Hematopoietic multipotent progenitor cell treated with erythropoietin and hydrocortisone succinate and interleukin-3 and kit ligand, for 15 days (in vitro differentiated cells): Measurements from ENCODE around the gene ENGASE.
"Not testable (repeated sequence)": the region's sequence is repeated elsewhere in the genome, so short reads cannot be mapped to it uniquely, and the experiment has no call there.

Experiments
- DNase-seq: peaks from one replicate; pipeline ENCODE4 v3.0.0-alpha.2; 2015; ENCODE audit warnings: low spot score

Gene ENGASE

GRCh38 chr17:79074649-79075445 lies at the start of gene ENGASE:
ENGASE (plus strand) TSS chr17:79074824; CDS start chr17:79074945, 121 bp downstream.
- peak; percentile 94 for DNase-seq

- DNase-seq: no peak
These were observed 49.5 kb upstream of the ENGASE start for GRCh38 chr17:79024901-79025737.

- no peak for DNase-seq
These were observed 48.0 kb upstream of the ENGASE start for GRCh38 chr17:79026376-79027273.

GRCh38 chr17:79027274-79027924 lies 47.2 kb upstream of the ENGASE start:
- no peak for DNase-seq

- no peak for DNase-seq
These were observed 46.6 kb upstream of the ENGASE start for GRCh38 chr17:79027925-79028491.

- DNase-seq: no peak
These were observed 45.9 kb upstream of the ENGASE start for GRCh38 chr17:79028496-79029326.

- no peak for DNase-seq
These were observed 45.2 kb upstream of the ENGASE start for GRCh38 chr17:79029327-79030009.

- not testable (repeated sequence) for DNase-seq
These were observed 44.0 kb upstream of the ENGASE start for GRCh38 chr17:79030636-79031035.

- no peak for DNase-seq
These were observed 42.4 kb upstream of the ENGASE start for GRCh38 chr17:79031996-79032875.

GRCh38 chr17:79033046-79033616 lies 41.5 kb upstream of the ENGASE start:
- no peak for DNase-seq

GRCh38 chr17:79033741-79034501 lies 40.7 kb upstream of the ENGASE start:
- no peak for DNase-seq

GRCh38 chr17:79034931-79035485 lies 39.6 kb upstream of the ENGASE start:
- DNase-seq: no peak

GRCh38 chr17:79035686-79036085 lies 38.9 kb upstream of the ENGASE start:
- no peak for DNase-seq

GRCh38 chr17:79036181-79036580 lies 38.4 kb upstream of the ENGASE start:
- DNase-seq: no peak

GRCh38 chr17:79036596-79036995 lies 38.0 kb upstream of the ENGASE start:
- DNase-seq: no peak

GRCh38 chr17:79038545-79039135 lies 36.0 kb upstream of the ENGASE start:
- no peak for DNase-seq

GRCh38 chr17:79039171-79039570 lies 35.5 kb upstream of the ENGASE start:
- no peak for DNase-seq
